ENCODE results near the gene NOTO. TPM values are rescaled to one million over a fixed set of nuclear protein-coding genes. Genes with fewer than 3 reads are reported as not detected.

NOTO gene
- total RNA-seq, 1 experiment from 2014 or later: 0.66 TPM

GRCh38 chr2:73254343-73255006 is 52.1 kb downstream of the NOTO start:
- no peak overlapping the region for H3K27ac Mint-ChIP-seq
- no peak overlapping the region for H4K5ac ChIP-seq (ENCODE audit: insufficient read length, low read depth, low read length)
- no peak overlapping the region for H3K56ac ChIP-seq (ENCODE audit: insufficient read length, low read depth, low read length)
- H3T11ph ChIP-seq (ENCODE audit: low read length): no peak overlapping the region
- H2BK5ac ChIP-seq (ENCODE audit: insufficient read length, low read length): no peak overlapping the region
- no peak overlapping the region for H3K9ac ChIP-seq (ENCODE audit: extremely low read depth, insufficient read length, low read length)
- H2AFZ ChIP-seq (ENCODE audit: low read length): no peak overlapping the region
- H3K4me1 ChIP-seq (ENCODE audit: insufficient read depth, low read length): no peaks in the 10 kb centered on the region
- no peaks in the 10 kb centered on the region for H3K79me1 ChIP-seq (ENCODE audit: insufficient read depth, low read depth, low read length, poor library complexity, severe bottlenecking)
- H3K79me2 ChIP-seq (ENCODE audit: insufficient read depth, low read length): no peaks in the 10 kb centered on the region
- H3K27ac ChIP-seq (ENCODE audit: insufficient read length, low read depth, low read length): no peak overlapping the region
- no peak overlapping the region for H3K4me2 ChIP-seq (ENCODE audit: insufficient read depth, insufficient read length, low read length)
- no peak overlapping the region for H2BK12ac ChIP-seq (ENCODE audit: insufficient read length, low read depth, low read length)
- no peak overlapping the region for H3K4ac ChIP-seq (ENCODE audit: low read depth, low read length)
- peaks cover 10 to 16% of the 10 kb centered on the region in 2 experiments for H3K4me1 Mint-ChIP-seq
- TF ChIP-seq CTCF (conservative IDR thresholded peaks at IDR 0.05): no peak
- no peak overlapping the region for H3K23ac ChIP-seq (ENCODE audit: insufficient read length, low read depth, low read length)
- H3K4me3 Mint-ChIP-seq: no peak overlapping the region
- no peak overlapping the region for H3K14ac ChIP-seq (ENCODE audit: insufficient read depth, low read length)
- H2BK20ac ChIP-seq (ENCODE audit: low read depth, low read length, poor library complexity, severe bottlenecking): no peak overlapping the region
- no CpG with 5 or more reads among the region's 7 CpGs for WGBS (ENCODE audit: extremely low coverage, insufficient read length, low lambda C conversion rate)
- H4K91ac ChIP-seq (ENCODE audit: insufficient read length, low read depth, low read length): no peak overlapping the region
- no peaks in the 10 kb centered on the region for H3K9me3 ChIP-seq (ENCODE audit: control insufficient read depth, low read depth, low read length)
- H3K9me3 Mint-ChIP-seq: no peaks in the 10 kb centered on the region; a peak in 1 of 5 replicates
- H2BK120ac ChIP-seq (ENCODE audit: low read depth, low read length, poor library complexity, severe bottlenecking): no peak overlapping the region
- peaks cover 37 to 61% (median 45%) of the 10 kb centered on the region in 3 experiments for H3K36me3 Mint-ChIP-seq (ENCODE audit: insufficient read depth in 1 of 3, low read depth in 3 of 3)
- H3K27me3 ChIP-seq (ENCODE audit: insufficient read depth, low read length): no peaks in the 10 kb centered on the region
- no peak overlapping the region for H3K18ac ChIP-seq (ENCODE audit: insufficient read length, low read depth, low read length)
- no peak overlapping the region for H4K8ac ChIP-seq (replicated peaks; ENCODE audit: insufficient read length, low read depth, low read length)
- no peaks in the 10 kb centered on the region for H3K27me3 Mint-ChIP-seq (ENCODE audit: low read depth)
- H2AK5ac ChIP-seq (ENCODE audit: insufficient read length, low read length): no peak overlapping the region
- no peaks in the 10 kb centered on the region for H3K23me2 ChIP-seq (ENCODE audit: insufficient read length, low read depth, low read length, poor library complexity, severe bottlenecking)
- H4K20me1 ChIP-seq (ENCODE audit: control insufficient read depth, insufficient read depth, insufficient read length): no peaks in the 10 kb centered on the region
- no peak for DNase-seq
- no peak overlapping the region for H2BK15ac ChIP-seq (ENCODE audit: low read depth, low read length)

Measured in H9 (cell line).